DMS114 treated with DMSO at 0.1 percent for 48 hours (cell line): ENCODE data around the gene UBD.

Source experiments
- DNase-seq: peaks from one replicate; lab custom pipeline; 2025; ENCODE audit not compliant: unreplicated experiment; lab: John Stamatoyannopoulos, UW

The UBD gene

GRCh38 chr6:29524044-29524443 is 35.5 kb downstream of the UBD start:
- no peak for DNase-seq

DNA sequence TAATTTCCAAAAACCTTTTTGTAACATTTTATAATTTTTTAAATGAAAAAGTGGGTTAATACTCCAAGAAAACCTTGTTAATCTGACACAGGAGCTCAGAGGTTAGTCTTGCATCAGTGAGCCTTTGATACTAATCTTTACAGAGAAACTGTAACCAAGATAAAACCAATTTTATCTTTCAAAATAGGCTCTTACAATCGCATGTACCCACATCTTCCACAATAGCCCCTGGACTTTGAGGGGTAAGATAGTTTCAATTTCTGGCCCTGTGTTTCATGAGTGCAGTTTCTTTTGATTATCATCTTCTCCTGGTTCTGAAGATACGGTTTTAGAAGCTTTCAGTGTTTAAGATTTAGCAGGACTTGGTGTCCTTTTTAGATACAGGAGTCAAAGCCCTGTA is 37.3 kb downstream of the UBD start:
- no peak for DNase-seq

- no peak for DNase-seq
Measured at GRCh38 chr6:29521006-29521680, 38.4 kb downstream of the UBD start.

DNA sequence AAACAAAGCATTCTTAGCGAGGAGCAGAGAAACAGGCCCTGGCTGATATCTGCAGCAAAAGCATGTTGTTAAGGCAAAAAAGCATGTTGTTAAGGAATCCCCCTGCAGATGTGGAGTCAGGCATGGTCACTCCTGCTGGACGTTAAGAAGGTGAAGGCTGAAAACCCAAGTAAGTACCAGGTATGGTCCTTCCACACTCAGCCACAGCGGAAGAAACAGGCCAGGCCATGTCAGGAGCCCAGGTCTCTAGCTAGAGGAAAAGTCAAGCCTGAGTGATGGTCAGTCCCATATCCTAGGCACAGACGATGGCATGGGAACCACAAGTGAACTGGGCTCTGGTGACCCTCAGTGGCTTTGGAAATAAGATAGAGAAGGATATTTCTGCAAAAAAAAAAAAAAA is 39.3 kb downstream of the UBD start:
- DNase-seq = no peak

DNA sequence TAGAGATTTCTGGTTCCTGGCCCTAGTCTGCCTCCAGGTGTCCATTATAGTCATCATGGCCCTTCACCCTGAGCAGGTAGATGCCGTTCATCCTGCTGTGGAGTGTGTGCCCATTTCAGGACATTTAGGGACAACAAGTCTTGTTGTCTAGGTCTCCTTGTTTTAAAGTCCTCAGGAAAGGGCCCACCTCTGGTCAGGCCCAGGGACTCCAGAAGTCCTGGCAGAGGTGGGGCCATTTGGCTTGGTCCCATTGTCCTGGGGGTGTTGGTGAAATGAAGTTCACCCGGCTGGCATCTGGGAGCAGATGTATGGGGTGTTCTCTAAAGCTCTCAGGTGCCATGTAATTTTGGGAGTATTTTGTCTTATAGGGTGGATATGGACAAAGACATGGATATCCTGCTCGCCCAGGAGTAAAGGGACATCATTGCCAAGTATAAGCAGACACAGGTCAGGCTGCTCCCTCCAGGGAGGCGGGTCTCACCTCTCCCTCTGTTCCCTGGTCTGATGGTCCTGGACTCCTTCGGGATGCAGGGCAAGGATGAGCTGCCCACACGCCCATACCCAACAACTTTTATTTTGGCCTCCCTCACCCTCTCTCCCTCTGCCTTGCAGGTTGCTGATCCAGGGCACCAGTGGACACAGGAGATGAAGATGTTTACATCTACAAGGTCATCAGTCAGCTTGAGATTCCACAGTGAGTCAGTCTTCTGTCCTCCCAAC is 40.1 kb downstream of the UBD start:
- DNase-seq = no peak

DNA sequence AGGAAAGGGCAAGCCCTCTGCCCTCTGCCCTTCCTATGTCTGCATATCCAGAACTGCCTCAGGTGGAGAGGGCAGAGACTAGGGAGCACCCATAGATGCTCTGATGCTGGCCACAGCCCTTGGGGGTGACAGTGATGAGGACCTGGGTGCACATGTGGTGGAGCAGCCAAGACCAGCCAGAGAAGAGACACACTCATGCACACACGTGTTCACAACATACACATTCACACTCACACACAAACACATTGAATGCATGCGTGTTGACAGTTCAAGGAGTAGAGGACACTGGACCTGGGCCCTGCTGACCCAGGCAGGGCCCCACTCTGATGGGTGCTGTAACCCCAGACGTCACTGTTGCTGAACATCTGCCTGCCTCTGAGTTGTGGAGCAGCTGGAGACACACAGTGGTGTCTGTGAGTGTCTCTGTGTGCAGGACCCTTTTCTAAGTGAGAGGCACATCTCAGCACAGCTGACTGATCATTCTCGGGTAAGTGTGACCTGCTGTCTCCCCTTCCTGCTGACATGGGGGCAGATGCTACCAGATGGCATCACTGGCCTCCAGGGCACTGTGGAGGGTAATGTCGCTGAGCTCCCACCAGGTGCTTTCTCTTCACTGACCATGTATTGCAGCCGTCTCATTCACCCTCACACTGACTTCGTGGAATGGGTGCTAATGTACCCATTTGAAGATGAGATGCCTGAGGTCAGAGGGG is 41.6 kb downstream of the UBD start:
- DNase-seq = no peak

DNA sequence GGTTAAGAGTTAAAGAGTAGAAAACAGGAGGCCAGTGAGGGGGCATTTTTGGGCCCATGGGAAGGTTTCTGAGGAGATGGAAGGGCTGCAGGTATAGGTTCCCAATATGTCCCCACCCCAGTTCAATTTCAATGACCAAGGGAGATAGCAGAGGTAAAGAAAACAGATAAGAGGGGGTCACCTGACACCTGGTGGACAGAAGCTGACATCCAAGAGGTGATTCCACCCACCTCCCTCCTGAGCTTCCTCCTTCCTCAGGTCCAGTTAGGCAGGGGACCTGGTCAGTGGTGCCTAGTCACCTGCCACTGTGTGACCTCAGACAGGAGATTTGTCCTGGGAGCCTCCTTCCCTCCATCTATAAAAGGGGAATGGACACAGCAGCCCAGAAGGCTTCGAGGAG is 42.3 kb downstream of the UBD start:
- DNase-seq = no peak

- DNase-seq = no peak
Measured at GRCh38 chr6:29516108-29516507, 43.4 kb downstream of the UBD start.

DNA sequence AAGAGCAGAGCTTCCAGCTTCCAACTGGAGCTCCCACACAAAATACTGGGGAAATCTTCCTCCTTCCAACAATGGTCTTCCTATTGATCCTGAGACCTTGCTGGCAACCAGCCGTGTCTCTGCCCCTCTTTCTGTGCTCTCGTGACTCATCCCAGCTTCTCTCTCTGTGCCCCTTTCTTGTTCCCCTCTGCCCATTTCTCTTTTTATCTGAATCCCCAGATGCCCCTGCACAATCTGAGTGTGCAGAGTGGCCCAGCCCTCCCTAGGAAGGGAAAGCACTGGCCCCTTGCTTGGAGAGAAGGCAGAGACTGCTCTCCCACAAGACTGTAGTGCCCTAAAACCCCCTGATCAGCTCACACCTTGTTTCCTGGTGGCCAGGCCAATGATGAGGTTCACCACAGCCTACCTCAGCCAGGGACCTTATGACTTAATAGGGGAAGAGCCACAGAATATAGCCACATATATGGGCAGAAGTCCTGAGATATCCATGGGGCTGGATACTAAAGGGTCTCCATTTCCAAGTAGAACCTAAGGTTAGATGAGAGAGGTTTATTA is 48.7 kb downstream of the UBD start:
- no peak for DNase-seq

DNA sequence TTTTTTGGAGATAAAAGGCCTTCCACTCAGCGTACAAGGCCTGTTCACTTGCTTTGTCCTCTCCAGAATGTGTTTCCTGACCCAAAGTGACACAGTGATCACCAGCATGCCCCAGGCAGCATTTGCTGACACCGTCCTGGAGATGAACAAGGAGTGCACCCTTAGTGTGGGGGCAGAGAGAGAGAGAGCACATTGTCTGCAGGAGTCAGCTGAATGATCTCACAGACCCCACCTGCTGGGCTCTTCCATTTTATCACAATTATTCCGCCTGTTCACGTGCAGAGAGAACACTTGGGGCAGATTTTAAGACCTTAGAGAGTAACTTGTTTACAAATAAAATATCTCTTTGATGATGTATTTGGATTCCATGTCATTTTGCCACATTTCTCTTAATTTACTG is 49.3 kb downstream of the UBD start:
- DNase-seq = no peak

DNA sequence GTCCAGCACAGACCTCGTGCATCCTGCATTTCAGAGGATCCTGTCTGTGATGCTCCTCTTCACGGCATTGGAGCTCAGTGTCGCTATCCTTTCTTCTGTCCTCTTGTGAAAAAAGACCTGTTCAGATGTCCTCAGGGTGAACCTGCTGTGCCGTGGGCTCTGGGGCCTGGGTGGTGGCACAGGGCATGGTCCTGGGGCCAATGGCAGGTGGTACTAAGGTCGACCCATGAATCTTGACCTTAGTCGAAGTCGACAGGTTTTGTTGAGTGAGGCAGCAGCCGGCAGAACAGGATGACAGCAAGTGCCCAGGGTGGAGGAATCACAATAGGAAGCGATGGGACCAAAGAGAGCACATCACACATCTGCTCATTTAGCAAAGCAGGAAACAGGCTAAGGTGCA is 49.8 kb downstream of the UBD start:
- no peak for DNase-seq

GRCh38 chr6:29509239-29509638 is 50.3 kb downstream of the UBD start:
- DNase-seq = no peak

- DNase-seq = no peak
Measured at GRCh38 chr6:29507319-29507718, 52.2 kb downstream of the UBD start.

- no peak for DNase-seq
Measured at GRCh38 chr6:29506446-29507067, 53.0 kb downstream of the UBD start.

DNA sequence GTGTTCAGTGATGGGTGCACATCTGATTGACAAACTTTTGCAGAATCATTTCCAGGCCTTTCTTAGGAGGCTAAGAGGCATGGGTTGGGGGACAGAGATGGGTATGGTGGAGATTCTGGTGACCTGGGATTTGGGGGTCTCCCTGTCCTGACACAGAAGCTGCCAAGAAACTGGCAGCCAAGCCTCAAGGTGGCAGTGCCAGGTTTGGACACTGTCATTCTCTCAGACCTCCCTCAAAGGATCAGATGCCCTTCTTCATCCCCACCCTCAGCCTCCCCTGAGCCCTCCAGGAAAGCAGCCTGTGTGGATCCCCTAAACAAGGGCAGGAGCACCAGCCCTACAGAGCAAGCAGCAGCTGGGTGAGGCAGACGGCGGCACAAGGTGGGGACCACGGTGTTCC is 53.7 kb downstream of the UBD start:
- DNase-seq = no peak
